Measurements from ENCODE around the gene PRLHR. TPM values are rescaled to one million over a fixed set of nuclear protein-coding genes. Genes with fewer than 3 reads are reported as not detected.

The PRLHR gene
- total RNA-seq, 1 experiment from 2014 or later, result not detected

- H3K27ac ChIP-seq (ENCODE audit: low read length), result no peak overlapping the region
- H3K9ac ChIP-seq (ENCODE audit: low read length), result no peak overlapping the region
- DNase-seq (no peak), ATAC-seq (no peak)
- TF ChIP-seq CTCF (conservative IDR thresholded peaks at IDR 0.05; ENCODE audit: low read depth, low read length) (no peak), EZH2phosphoT487 (IDR thresholded peaks at IDR 0.05; ENCODE audit: borderline replicate concordance, low read length) (no peak), EZH2 (IDR thresholded peaks at IDR 0.05; ENCODE audit: low read length, unreplicated experiment) (no peak)
- no peaks in the 10 kb centered on the region for H3K9me2 ChIP-seq (replicated peaks; ENCODE audit: low read length)
- no peaks in the 10 kb centered on the region for H3F3A ChIP-seq (ENCODE audit: low read length, unreplicated experiment)
- CTCF ChIA-PET, result no interaction called here
- no peak overlapping the region for H3K4me3 ChIP-seq (ENCODE audit: low read length)
- H3K36me3 ChIP-seq (ENCODE audit: low read depth, low read length), result no peaks in the 10 kb centered on the region
- POLR2A ChIA-PET (ENCODE audit: unreplicated experiment), result no interaction called here
- BruUV-seq (replicated peaks), result no TSS peak
- no peaks in the 10 kb centered on the region for H3K4me1 ChIP-seq (ENCODE audit: insufficient read depth, low read length)
- no peaks in the 10 kb centered on the region for H4K20me1 ChIP-seq (ENCODE audit: low read length)
- H3K4me2 ChIP-seq (ENCODE audit: low read length), result no peak overlapping the region
- peaks cover 21% of the 10 kb centered on the region for H3K27me3 ChIP-seq (ENCODE audit: low read length)
- intact Hi-C loops (cut with micrococcal nuclease), result no loop called here
- no peaks in the 10 kb centered on the region for H3K79me2 ChIP-seq (ENCODE audit: low read length)
- no peaks in the 10 kb centered on the region for H3K9me3 ChIP-seq (ENCODE audit: low read length)
- no peak overlapping the region for H2AFZ ChIP-seq (ENCODE audit: low read length)
Observed at GRCh38 chr10:118610577-118610976, 15.1 kb upstream of the PRLHR start.

- Histone ChIP-seq H3K27ac (ENCODE audit: low read length) (no peak overlapping the region), H4K20me1 (ENCODE audit: low read length) (no peaks in the 10 kb centered on the region), H3K4me2 (ENCODE audit: low read length) (no peak overlapping the region), H3K9ac (ENCODE audit: low read length) (no peak overlapping the region), H2AFZ (ENCODE audit: low read length) (no peak overlapping the region), H3K9me3 (ENCODE audit: low read length) (no peaks in the 10 kb centered on the region), H3K36me3 (ENCODE audit: low read depth, low read length) (no peaks in the 10 kb centered on the region), H3K4me1 (ENCODE audit: insufficient read depth, low read length) (no peaks in the 10 kb centered on the region), H3K9me2 (replicated peaks; ENCODE audit: low read length) (no peaks in the 10 kb centered on the region), H3K79me2 (ENCODE audit: low read length) (no peaks in the 10 kb centered on the region), H3K4me3 (ENCODE audit: low read length) (no peak overlapping the region), H3F3A (ENCODE audit: low read length, unreplicated experiment) (no peaks in the 10 kb centered on the region), H3K27me3 (ENCODE audit: low read length) (peaks cover 42% of the 10 kb centered on the region)
- BruUV-seq (replicated peaks), result no TSS peak
- TF ChIP-seq CTCF (conservative IDR thresholded peaks at IDR 0.05; ENCODE audit: low read depth, low read length) (no peak), EZH2 (IDR thresholded peaks at IDR 0.05; ENCODE audit: low read length, unreplicated experiment) (no peak), EZH2phosphoT487 (IDR thresholded peaks at IDR 0.05; ENCODE audit: borderline replicate concordance, low read length) (no peak)
- no peak for DNase-seq
- POLR2A ChIA-PET (ENCODE audit: unreplicated experiment), result no interaction called here
- CTCF ChIA-PET, result no interaction called here
- no peak for ATAC-seq
- intact Hi-C loops (cut with micrococcal nuclease), result no loop called here
Observed at GRCh38 chr10:118607768-118608354, 12.4 kb upstream of the PRLHR start.

GRCh38 chr10:118605694-118606093 is 10.2 kb upstream of the PRLHR start:
- no peak overlapping the region for H3K27ac ChIP-seq (ENCODE audit: low read length)
- intact Hi-C loops (cut with micrococcal nuclease), result no loop called here
- BruUV-seq (replicated peaks), result no TSS peak
- ChIA-PET CTCF (no interaction called here), POLR2A (ENCODE audit: unreplicated experiment) (no interaction called here)
- H3K9me3 ChIP-seq (ENCODE audit: low read length), result no peaks in the 10 kb centered on the region
- H3F3A ChIP-seq (ENCODE audit: low read length, unreplicated experiment), result no peaks in the 10 kb centered on the region
- no peak overlapping the region for H3K4me3 ChIP-seq (ENCODE audit: low read length)
- no peak for TF ChIP-seq EZH2phosphoT487 (IDR thresholded peaks at IDR 0.05; ENCODE audit: borderline replicate concordance, low read length)
- no peak for TF ChIP-seq CTCF (conservative IDR thresholded peaks at IDR 0.05; ENCODE audit: low read depth, low read length)
- TF ChIP-seq EZH2 (IDR thresholded peaks at IDR 0.05; ENCODE audit: low read length, unreplicated experiment), result no peak
- no peaks in the 10 kb centered on the region for H4K20me1 ChIP-seq (ENCODE audit: low read length)
- H3K4me2 ChIP-seq (ENCODE audit: low read length), result no peak overlapping the region
- H2AFZ ChIP-seq (ENCODE audit: low read length), result no peak overlapping the region
- H3K36me3 ChIP-seq (ENCODE audit: low read depth, low read length), result no peaks in the 10 kb centered on the region
- H3K27me3 ChIP-seq (ENCODE audit: low read length), result peaks cover 46% of the 10 kb centered on the region
- H3K9ac ChIP-seq (ENCODE audit: low read length), result no peak overlapping the region
- H3K4me1 ChIP-seq (ENCODE audit: insufficient read depth, low read length), result no peaks in the 10 kb centered on the region
- no peaks in the 10 kb centered on the region for H3K9me2 ChIP-seq (replicated peaks; ENCODE audit: low read length)
- ATAC-seq (no peak), DNase-seq (no peak)
- H3K79me2 ChIP-seq (ENCODE audit: low read length), result no peaks in the 10 kb centered on the region

All from PC-3 (cell line).